Dedifferentiated amniotic fluid mesenchymal stem cell (primary cell): ENCODE results near the gene TEKT1.

ENCODE experiments used
- DNase-seq: peaks from one replicate; pipeline ENCODE4 v3.0.0-alpha.2; 2016; ENCODE audit errors: extremely low spot score

The TEKT1 gene

GRCh38 chr17:6757747-6758146 lies 73.8 kb downstream of the TEKT1 start:
- DNase-seq = no peak

- no peak for DNase-seq
Observed at GRCh38 chr17:6756425-6757031, 75.0 kb downstream of the TEKT1 start.

- DNase-seq = peak; percentile 44
Observed at GRCh38 chr17:6755731-6756184, 75.8 kb downstream of the TEKT1 start, which contains the start of gene XAF1. TSS of gene XAF1 (plus strand) at chr17:6756046. CDS start at chr17:6756079, 33 bp downstream.

- DNase-seq = peak; percentile 34
Observed at GRCh38 chr17:6755281-6755680, 76.2 kb downstream of the TEKT1 start.

GRCh38 chr17:6753546-6753945 lies 78.0 kb downstream of the TEKT1 start:
- DNase-seq = no peak

GRCh38 chr17:6753006-6753445 lies 78.5 kb downstream of the TEKT1 start:
- DNase-seq = peak; percentile 56

GRCh38 chr17:6752068-6752909 lies 79.2 kb downstream of the TEKT1 start:
- DNase-seq = peak; percentile 97

- no peak for DNase-seq
Observed at GRCh38 chr17:6749519-6749918, 82.0 kb downstream of the TEKT1 start.

GRCh38 chr17:6748617-6749016 lies 82.9 kb downstream of the TEKT1 start:
- DNase-seq = no peak
